ENCODE data around the gene JADE3. TPM values are rescaled to one million over a fixed set of nuclear protein-coding genes. Genes with fewer than 3 reads are reported as not detected.

The JADE3 gene
- total RNA-seq: 45.3 and 48.4 TPM in 2 replicates

GRCh38 chrX:46912098-46912602 is at the start of gene JADE3:
Gene JADE3 (plus strand): TSS chrX:46912421. CDS start chrX:46984895, 72,474 bp downstream.
- ATAC-seq (ENCODE audit: low read depth) (peak; percentile 70), DNase-seq (peak; percentile 56)
- TF ChIP-seq, protein P1, sequence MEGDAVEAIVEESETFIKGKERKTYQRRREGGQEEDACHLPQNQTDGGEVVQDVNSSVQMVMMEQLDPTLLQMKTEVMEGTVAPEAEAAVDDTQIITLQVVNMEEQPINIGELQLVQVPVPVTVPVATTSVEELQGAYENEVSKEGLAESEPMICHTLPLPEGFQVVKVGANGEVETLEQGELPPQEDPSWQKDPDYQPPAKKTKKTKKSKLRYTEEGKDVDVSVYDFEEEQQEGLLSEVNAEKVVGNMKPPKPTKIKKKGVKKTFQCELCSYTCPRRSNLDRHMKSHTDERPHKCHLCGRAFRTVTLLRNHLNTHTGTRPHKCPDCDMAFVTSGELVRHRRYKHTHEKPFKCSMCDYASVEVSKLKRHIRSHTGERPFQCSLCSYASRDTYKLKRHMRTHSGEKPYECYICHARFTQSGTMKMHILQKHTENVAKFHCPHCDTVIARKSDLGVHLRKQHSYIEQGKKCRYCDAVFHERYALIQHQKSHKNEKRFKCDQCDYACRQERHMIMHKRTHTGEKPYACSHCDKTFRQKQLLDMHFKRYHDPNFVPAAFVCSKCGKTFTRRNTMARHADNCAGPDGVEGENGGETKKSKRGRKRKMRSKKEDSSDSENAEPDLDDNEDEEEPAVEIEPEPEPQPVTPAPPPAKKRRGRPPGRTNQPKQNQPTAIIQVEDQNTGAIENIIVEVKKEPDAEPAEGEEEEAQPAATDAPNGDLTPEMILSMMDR (IDR thresholded peaks at IDR 0.05): no peak
- Mint-ChIP-seq H3K9me3 (no peaks in the 10 kb centered on the region), H3K27me3 (no peaks in the 10 kb centered on the region), H3K4me3 (peak within 1 kb of the TSS; percentile 87), H3K36me3 (ENCODE audit: low read depth) (no peaks in the 10 kb centered on the region), H3K27ac (no peak within 1 kb of the TSS), H3K4me1 (peaks cover 31% of the 10 kb centered on the region)
- intact Hi-C loops (cut with micrococcal nuclease): loop anchor here (1.0 to 5.0 kb wide), 4 partner anchors 9 to 57 kb away; no protein-coding TSS in a partner anchor
- CTCF ChIA-PET: interaction anchor here (1.2 to 3.8 kb wide), 3 partner anchors 50 to 65 kb away, joined by 5 to 27 read pairs (median 6); no protein-coding TSS in a partner anchor
- POLR2A ChIA-PET: interaction anchor here (0.6 to 2.6 kb wide), 7 partner anchors 11 to 254 kb away, joined by 3 to 22 read pairs (median 3); partner anchors contain the start of genes NDUFB11 and RBM10

DNA sequence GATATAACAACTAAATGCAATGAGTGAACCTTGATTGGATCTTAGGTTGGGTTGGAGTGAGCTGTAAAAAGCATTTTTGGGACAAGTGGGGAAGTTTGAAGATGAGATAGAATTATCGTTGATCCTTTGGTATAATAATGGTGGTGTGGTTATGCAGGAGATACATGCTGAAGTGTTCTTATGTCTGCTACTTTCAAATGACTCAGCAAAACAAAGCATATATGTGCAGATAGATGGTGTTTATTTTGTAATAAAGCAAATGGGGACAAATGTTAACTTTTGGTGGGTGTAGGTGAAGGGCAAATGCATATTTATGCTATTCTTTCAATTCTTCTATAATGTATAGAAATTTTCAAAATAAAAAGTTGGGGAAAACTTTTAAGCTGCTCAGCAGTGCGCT is 49.1 kb upstream of the JADE3 start:
- H3K27ac Mint-ChIP-seq: peak overlapping the region; percentile 20
- TF ChIP-seq, protein P1 (IDR thresholded peaks at IDR 0.05): no peak

DNA sequence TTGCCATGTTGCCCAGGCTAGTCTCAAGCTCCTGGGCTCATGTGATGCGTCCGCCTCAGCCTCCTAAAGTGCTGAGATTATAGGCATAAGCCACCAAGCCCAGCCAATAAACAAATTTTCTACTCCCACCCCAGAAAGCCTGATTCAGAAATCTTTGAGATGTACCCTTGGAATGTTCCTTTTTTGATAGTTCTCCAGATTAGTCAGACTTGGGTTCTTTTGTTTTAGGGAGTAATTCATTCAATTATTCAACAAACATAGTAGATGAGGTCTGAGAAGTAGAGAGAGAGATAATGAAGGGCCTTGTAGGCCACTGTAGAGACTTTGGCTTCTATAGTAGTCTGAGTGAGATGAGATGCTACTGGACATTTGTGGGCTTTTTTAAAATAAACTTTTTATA is 47.6 kb upstream of the JADE3 start:
- POLR2A ChIA-PET: no interaction called here
- no peak overlapping the region for H3K27ac Mint-ChIP-seq

More for the DNA sequence above, 49.1 kb upstream of the JADE3 start:
- H3K4me1 Mint-ChIP-seq: peaks cover 9% of the 10 kb centered on the region
- intact Hi-C loops (cut with micrococcal nuclease): no loop called here
- no peaks in the 10 kb centered on the region for H3K27me3 Mint-ChIP-seq
- CTCF ChIA-PET: no interaction called here
- peaks cover 46% of the 10 kb centered on the region for H3K36me3 Mint-ChIP-seq (ENCODE audit: low read depth)
- no peak for DNase-seq
- no peak overlapping the region for H3K4me3 Mint-ChIP-seq
- POLR2A ChIA-PET: no interaction called here
- ATAC-seq (ENCODE audit: low read depth): no peak
- no peaks in the 10 kb centered on the region for H3K9me3 Mint-ChIP-seq

GRCh38 chrX:46865281-46865680 is 46.9 kb upstream of the JADE3 start:
- ATAC-seq (ENCODE audit: low read depth): no peak
- Mint-ChIP-seq H3K4me1 (peaks cover 6% of the 10 kb centered on the region), H3K4me3 (no peak overlapping the region), H3K27ac (no peak overlapping the region), H3K9me3 (no peaks in the 10 kb centered on the region), H3K36me3 (ENCODE audit: low read depth) (peaks cover 43% of the 10 kb centered on the region), H3K27me3 (no peaks in the 10 kb centered on the region)
- TF ChIP-seq, protein P1 (IDR thresholded peaks at IDR 0.05): no peak
- CTCF ChIA-PET: no interaction called here
- DNase-seq: no peak
- POLR2A ChIA-PET: no interaction called here
- intact Hi-C loops (cut with micrococcal nuclease): no loop called here

More for the DNA sequence above, 47.6 kb upstream of the JADE3 start:
- H3K9me3 Mint-ChIP-seq: no peaks in the 10 kb centered on the region
- TF ChIP-seq, protein P1 (IDR thresholded peaks at IDR 0.05): no peak
- intact Hi-C loops (cut with micrococcal nuclease): no loop called here
- CTCF ChIA-PET: no interaction called here
- DNase-seq (no peak), ATAC-seq (ENCODE audit: low read depth) (no peak)
- no peaks in the 10 kb centered on the region for H3K27me3 Mint-ChIP-seq
- H3K4me3 Mint-ChIP-seq: no peak overlapping the region
- H3K36me3 Mint-ChIP-seq (ENCODE audit: low read depth): peaks cover 46% of the 10 kb centered on the region
- H3K4me1 Mint-ChIP-seq: peaks cover 7% of the 10 kb centered on the region

- POLR2A ChIA-PET: no interaction called here
- TF ChIP-seq, protein P1 (IDR thresholded peaks at IDR 0.05): no peak
- no peak overlapping the region for H3K27ac Mint-ChIP-seq
- H3K4me3 Mint-ChIP-seq: no peak overlapping the region
- peaks cover 6% of the 10 kb centered on the region for H3K4me1 Mint-ChIP-seq
- no peak for ATAC-seq (ENCODE audit: low read depth)
- H3K27me3 Mint-ChIP-seq: no peaks in the 10 kb centered on the region
- intact Hi-C loops (cut with micrococcal nuclease): no loop called here
- CTCF ChIA-PET: no interaction called here
- no peak for DNase-seq
- H3K9me3 Mint-ChIP-seq: no peaks in the 10 kb centered on the region
- peaks cover 41% of the 10 kb centered on the region for H3K36me3 Mint-ChIP-seq (ENCODE audit: low read depth)
These were observed 45.5 kb upstream of the JADE3 start for GRCh38 chrX:46866726-46867125.
